AG09319 (cell line): ENCODE measurements around the gene C1GALT1.

Source experiments
- DNase-seq: peaks from one replicate; pipeline ENCODE4 v3.0.0-alpha.2; 2010; ENCODE audit warnings: low read depth; ENCODE audit errors: extremely low read depth
- TF ChIP-seq, protein P1 (sequence below): IDR thresholded peaks from 2 replicates; pipeline ENCODE4 v1.5.1; 2011; ENCODE audit warnings: low read depth, mild to moderate bottlenecking, inconsistent platforms, low read length, moderate library complexity

The C1GALT1 gene

DNA sequence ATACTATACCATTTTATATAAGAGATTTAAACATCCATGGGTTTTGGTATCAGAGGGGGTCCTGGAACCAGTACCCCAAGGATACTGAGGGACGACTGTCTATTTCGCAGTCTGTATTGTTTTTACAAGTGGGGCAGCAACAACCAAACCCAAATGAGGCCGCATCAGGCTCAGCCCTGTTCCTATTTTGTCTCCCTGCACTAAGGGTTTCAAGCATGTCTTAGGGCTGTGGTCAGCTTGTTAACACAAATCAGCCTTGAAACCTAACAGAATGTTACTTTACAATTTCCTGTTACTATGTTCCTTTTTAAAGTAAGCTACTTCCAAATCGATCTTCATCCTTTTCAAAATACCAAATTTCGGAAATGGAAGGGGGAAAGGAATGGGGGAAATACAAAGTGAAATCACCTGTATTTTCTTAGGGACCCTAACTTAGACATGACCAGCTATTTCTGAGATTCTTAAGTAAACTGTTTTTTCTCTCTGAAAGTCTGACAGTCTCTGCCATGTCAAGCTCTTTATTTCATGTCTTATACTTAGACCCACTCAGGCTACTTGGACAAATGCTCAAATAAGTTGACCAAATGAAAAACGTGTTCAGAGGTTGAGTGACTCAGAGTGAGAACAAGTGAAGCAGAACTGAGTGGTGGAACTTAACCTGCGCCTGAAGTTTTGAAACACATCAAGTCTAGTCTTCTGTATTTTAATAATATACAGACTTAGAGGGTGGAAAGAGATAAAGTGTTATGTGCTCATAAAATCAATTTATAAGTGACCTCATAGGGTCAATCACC lies 75.8 kb downstream of the C1GALT1 start:
- TF ChIP-seq, protein P1, sequence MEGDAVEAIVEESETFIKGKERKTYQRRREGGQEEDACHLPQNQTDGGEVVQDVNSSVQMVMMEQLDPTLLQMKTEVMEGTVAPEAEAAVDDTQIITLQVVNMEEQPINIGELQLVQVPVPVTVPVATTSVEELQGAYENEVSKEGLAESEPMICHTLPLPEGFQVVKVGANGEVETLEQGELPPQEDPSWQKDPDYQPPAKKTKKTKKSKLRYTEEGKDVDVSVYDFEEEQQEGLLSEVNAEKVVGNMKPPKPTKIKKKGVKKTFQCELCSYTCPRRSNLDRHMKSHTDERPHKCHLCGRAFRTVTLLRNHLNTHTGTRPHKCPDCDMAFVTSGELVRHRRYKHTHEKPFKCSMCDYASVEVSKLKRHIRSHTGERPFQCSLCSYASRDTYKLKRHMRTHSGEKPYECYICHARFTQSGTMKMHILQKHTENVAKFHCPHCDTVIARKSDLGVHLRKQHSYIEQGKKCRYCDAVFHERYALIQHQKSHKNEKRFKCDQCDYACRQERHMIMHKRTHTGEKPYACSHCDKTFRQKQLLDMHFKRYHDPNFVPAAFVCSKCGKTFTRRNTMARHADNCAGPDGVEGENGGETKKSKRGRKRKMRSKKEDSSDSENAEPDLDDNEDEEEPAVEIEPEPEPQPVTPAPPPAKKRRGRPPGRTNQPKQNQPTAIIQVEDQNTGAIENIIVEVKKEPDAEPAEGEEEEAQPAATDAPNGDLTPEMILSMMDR: no peak

DNA sequence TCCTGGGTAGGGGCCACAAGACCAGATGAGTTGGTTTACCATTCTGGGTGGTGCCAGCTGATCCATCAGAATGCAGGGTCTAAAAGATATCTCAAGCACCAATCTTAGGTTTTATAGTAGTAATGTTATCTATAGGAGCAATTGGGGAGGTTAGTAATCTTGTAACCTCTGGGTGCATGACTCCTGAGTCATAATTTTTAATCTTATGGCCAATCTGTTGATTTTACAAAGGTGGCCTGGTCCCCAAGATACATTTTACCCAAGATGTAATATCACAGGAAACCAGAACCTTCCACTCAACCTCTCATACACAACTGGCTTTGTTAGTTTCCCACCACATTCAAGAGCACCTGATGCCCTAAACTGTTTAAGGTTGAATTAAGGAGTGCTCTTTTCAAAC lies 79.5 kb downstream of the C1GALT1 start:
- TF ChIP-seq, protein P1: no peak

More for the DNA sequence above, 75.8 kb downstream of the C1GALT1 start:
- DNase-seq: no peak

DNA sequence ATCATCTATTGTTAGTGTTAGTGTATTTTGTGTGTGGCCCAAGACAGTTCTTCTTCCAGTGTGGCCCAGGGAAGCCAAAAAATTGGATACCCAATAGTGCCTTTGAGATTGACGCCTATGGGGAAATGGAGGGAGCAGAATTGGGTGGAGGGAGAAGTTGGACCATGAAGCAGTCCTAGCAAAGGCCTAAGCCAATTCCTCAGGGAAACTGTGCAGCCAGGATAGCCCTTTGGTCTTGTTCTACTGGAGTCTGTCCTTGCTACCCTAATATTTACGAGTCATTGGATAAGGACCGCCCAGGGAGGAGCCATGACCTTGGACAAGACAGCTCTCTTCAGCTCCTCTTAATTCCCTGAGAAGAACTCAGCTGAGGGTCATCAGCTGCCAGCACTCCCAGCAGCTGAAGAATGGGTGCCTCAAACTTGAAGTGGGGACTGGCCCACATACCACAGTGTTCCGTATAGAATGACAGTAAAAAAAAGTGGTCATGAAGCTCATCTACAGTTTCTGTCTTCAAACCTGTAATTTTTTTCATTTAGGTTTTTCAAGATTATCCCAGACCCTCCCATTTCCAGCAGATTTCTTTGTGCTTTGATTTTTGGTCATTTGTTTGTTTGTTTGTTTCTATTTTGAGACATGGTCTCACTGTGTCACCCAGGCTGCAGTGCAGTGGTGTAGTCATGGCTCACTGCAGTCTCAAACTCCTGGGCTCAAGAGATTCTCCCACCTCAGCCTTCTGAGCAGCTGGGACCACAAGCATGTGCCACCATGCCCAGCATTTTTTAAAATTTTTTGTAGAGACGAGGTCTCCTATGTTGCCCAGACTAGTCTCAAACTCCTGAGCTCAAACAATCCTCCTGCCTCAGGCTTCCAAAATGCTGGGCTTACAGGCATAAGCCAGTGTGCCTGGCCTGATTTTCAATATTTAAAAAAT lies 81.2 kb downstream of the C1GALT1 start:
- TF ChIP-seq, protein P1: no peak
- DNase-seq: no peak

More for the DNA sequence above, 79.5 kb downstream of the C1GALT1 start:
- no peak for DNase-seq

DNA sequence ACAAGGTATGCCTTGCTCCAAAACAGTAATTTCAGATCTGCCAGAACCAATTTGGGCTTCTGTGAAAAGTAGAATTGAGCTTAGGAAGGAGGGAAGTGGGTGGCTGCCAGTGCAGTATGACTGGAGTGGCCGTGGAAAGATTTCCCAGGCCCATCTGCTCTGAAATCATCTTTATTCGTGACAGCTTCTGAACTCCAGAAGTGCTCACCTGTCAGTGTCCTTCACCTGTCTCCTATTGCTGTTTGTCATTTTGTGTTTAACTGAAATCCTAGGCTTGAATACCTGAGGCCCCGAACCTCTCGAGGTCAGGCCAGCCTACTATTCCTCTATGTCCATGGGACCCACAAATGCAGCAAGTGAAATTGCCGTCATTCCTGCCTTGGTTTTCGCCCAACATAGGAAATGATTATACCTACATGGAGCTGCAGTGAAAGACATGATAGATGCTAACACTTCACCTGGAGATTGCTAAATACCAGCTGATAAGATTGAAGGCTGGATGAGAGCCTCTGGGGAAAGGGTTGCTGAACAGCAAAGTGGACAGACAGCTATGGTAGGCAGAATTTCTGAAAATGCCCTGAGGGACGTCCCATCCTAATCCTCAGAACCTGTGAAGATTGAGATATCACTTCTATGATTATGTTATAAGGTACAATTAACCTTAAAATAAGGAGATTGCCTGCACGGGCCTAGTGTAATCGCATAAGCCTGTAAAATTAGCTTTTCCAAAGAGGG lies 82.1 kb downstream of the C1GALT1 start:
- no peak for DNase-seq

DNA sequence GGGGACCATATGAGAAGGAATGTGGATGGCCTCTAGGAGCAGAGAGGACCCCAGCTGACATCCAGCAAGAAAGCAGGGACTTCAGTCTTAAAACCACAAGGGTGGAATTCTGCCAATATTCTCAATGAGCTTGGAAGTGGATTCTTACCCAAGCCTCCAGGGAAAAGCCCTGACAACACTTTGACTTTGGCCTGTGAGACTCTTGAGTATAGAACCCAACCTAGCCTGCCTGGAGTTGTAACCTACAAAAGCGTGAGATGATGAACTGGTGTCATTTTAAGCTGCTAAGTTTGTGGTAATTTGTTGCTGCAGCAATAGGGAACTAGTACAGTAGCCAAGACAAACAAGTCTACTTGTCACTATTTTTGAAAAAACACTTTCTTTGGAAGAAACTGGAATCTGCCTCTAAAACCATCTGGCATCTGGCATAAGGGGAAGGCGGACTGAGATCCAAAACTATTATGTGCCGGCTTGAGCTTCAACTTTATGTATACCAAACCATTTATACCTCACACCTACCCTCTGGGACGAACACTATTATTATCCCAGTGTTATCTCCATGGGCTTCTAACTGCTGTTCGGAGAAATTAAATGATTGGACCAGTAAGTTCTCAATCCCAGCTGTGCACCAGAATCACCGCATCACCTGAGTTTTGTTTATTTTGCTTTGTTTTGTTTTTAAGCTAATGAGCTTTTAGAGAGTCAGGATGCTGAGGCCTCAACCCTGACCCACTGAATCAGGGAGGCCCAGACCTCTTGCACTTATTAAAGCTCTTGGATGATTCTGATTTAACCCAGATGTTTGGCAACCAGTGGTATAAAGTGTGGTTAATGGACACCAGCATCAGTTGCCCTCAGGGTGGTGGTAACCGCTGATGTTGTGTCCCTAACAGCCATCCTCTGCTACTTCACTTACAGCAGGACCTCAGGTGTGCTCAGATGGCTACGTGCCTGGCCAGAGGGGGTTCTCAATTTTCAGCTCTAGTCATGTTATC lies 83.0 kb downstream of the C1GALT1 start:
- TF ChIP-seq, protein P1: no peak

More for the DNA sequence above, 82.1 kb downstream of the C1GALT1 start:
- TF ChIP-seq, protein P1: no peak

DNA sequence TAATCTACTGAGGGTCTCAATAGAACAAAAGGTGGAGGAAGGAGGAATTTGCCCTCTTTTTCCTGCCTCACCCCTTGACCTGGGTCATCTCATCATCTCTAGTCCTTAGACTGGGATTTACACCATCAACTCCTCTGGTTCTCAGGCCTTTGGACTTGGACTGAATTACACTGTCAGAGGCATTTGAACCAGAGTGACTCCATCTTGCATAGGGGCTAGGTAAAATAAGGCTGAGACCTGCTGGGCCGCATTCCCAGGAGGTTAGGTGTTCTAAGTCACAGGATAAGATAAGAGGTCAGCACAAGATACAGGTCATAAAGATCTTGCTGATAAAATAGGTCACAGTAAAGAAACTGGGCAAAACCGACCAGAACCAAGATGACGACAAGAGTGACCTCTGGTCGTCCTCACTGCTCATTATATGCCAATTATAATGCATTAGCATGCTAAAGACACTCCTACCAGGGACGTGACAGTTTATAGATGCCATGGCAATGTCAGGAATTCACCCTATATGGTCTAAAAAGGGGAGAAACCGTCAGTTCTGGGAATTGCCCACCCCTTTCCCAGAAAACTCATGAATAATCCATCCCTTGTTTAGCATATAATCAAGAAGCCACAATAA lies 84.0 kb downstream of the C1GALT1 start:
- no peak for DNase-seq
- TF ChIP-seq, protein P1: no peak

More for the DNA sequence above, 83.0 kb downstream of the C1GALT1 start:
- DNase-seq: no peak
